Measurements from ENCODE around the gene RPEL1. TPM values are rescaled to one million over a fixed set of nuclear protein-coding genes. Genes with fewer than 3 reads are reported as not detected.

Gene RPEL1
- total RNA-seq, 1 donor from 2014 or later: not detected

DNA sequence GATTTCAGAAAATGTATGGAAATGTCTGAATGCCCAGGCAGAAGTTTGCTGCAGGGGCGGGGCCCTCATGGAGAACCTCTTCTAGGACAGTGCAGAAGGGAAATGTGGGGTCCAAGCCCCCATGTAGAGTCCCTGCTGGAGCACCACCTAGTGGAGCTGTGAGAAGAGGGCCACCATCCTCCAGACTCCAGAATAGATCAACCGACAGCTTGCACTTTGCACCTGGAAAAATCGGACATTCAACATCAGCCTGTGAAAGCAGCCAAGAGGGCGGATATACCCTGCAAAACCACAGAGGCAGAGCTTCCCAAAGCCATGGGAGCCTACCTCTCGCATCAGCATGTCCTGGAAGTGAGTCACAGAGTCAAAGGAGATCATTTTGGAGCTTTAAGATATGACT lies 14.3 kb downstream of the RPEL1 start:
- Mint-ChIP-seq H3K4me3 (ENCODE audit: unreplicated experiment) (no peak overlapping the region), H3K9me3 (ENCODE audit: unreplicated experiment) (peaks cover 16% of the 10 kb centered on the region), H3K4me1 (ENCODE audit: unreplicated experiment) (no peaks in the 10 kb centered on the region), H3K36me3 (ENCODE audit: low read depth, unreplicated experiment) (peaks cover 17% of the 10 kb centered on the region), H3K27ac (ENCODE audit: unreplicated experiment) (no peak overlapping the region), H3K27me3 (ENCODE audit: unreplicated experiment) (peaks cover 1% of the 10 kb centered on the region)
- DNase-seq (ENCODE audit: low spot score): no peak
- TF ChIP-seq, protein P1, sequence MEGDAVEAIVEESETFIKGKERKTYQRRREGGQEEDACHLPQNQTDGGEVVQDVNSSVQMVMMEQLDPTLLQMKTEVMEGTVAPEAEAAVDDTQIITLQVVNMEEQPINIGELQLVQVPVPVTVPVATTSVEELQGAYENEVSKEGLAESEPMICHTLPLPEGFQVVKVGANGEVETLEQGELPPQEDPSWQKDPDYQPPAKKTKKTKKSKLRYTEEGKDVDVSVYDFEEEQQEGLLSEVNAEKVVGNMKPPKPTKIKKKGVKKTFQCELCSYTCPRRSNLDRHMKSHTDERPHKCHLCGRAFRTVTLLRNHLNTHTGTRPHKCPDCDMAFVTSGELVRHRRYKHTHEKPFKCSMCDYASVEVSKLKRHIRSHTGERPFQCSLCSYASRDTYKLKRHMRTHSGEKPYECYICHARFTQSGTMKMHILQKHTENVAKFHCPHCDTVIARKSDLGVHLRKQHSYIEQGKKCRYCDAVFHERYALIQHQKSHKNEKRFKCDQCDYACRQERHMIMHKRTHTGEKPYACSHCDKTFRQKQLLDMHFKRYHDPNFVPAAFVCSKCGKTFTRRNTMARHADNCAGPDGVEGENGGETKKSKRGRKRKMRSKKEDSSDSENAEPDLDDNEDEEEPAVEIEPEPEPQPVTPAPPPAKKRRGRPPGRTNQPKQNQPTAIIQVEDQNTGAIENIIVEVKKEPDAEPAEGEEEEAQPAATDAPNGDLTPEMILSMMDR (IDR thresholded peaks at IDR 0.05; ENCODE audit: unreplicated experiment): no peak

DNA sequence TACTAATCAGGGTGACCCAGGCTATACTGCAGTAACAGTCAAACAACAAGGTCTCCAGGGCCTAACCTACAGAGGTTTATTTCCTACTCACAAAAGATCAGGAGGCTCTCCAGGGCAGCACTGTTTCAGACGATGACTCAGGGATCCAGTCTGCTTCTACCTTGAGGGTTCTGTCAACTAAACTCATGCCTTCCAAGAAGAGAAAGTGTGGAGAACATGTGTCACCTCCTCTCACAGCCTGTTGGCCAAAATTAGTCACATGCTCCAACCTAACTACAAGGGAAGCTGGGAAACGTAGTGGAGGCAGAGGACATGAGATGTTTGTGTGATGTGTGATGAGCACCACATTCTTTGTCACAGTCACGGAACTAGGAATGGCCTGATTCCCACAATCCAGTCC lies 16.5 kb downstream of the RPEL1 start:
- H3K27ac Mint-ChIP-seq (ENCODE audit: unreplicated experiment): no peak overlapping the region
- no peak overlapping the region for H3K4me3 Mint-ChIP-seq (ENCODE audit: unreplicated experiment)
- H3K36me3 Mint-ChIP-seq (ENCODE audit: low read depth, unreplicated experiment): peaks cover 17% of the 10 kb centered on the region
- no peak for DNase-seq (ENCODE audit: low spot score)
- H3K9me3 Mint-ChIP-seq (ENCODE audit: unreplicated experiment): peaks cover 16% of the 10 kb centered on the region
- H3K27me3 Mint-ChIP-seq (ENCODE audit: unreplicated experiment): peaks cover 1% of the 10 kb centered on the region
- H3K4me1 Mint-ChIP-seq (ENCODE audit: unreplicated experiment): no peaks in the 10 kb centered on the region
- TF ChIP-seq, protein P1 (IDR thresholded peaks at IDR 0.05; ENCODE audit: unreplicated experiment): no peak

DNA sequence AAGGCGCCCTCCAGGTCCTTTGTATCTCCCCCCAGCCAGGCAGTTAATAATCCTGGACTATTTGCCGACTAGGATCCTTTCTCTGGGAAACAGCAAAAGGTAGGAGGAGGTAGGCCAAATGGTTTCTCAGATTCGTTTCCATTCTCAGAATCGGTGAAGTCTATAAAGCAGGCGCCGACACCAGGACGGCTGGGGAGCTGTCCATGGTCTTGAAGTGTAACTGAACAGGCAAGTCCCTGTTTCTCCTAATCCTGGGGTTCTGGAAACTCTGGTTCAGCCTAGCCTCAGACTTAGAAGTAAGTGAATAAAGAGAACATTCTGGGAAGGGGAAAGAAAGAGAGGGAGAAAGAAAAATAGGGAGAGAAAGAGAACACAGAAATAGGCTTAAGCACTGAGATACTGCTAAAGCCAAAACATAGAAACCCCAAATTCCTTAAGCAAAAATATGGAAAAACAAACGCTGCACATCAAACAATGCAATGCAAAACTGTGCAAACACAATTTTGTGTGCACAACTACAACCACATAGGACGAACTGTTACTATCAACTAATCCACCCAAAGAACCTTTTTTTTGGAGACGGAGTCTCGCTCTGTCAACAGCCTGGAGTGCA lies 20.1 kb downstream of the RPEL1 start:
- peak; percentile 76 for DNase-seq (ENCODE audit: low spot score)
- Mint-ChIP-seq H3K4me3 (ENCODE audit: unreplicated experiment) (no peak overlapping the region), H3K36me3 (ENCODE audit: low read depth, unreplicated experiment) (peaks cover 4% of the 10 kb centered on the region), H3K27me3 (ENCODE audit: unreplicated experiment) (peaks cover 1% of the 10 kb centered on the region), H3K4me1 (ENCODE audit: unreplicated experiment) (no peaks in the 10 kb centered on the region), H3K27ac (ENCODE audit: unreplicated experiment) (no peak overlapping the region), H3K9me3 (ENCODE audit: unreplicated experiment) (peaks cover 8% of the 10 kb centered on the region)
- TF ChIP-seq, protein P1 (IDR thresholded peaks at IDR 0.05; ENCODE audit: unreplicated experiment): no peak

DNA sequence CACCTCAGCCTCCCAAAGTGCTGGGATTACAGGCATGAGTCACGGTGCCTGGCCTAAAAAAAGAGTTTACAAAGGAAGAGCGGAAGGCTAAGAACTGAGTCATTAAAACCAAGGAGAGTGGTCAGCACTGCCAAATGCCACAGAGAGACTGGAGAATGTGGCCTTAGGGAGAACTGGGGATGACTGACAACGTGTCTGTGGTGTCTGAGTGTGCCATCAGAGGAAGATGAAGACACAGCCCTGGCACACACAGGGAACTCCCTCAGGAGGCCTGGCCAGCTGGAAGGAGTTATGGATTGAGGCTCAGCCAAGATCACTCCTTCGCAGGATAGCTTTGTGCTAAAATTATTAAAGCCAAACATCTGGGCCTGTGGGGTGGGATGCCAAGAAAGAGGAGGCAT lies 27.4 kb downstream of the RPEL1 start:
- Mint-ChIP-seq H3K4me1 (ENCODE audit: unreplicated experiment) (no peaks in the 10 kb centered on the region), H3K27ac (ENCODE audit: unreplicated experiment) (peak overlapping the region; percentile 7), H3K9me3 (ENCODE audit: unreplicated experiment) (no peaks in the 10 kb centered on the region), H3K4me3 (ENCODE audit: unreplicated experiment) (no peak overlapping the region), H3K27me3 (ENCODE audit: unreplicated experiment) (peaks cover 9% of the 10 kb centered on the region), H3K36me3 (ENCODE audit: low read depth, unreplicated experiment) (no peaks in the 10 kb centered on the region)
- DNase-seq (ENCODE audit: low spot score): no peak
- TF ChIP-seq, protein P1 (IDR thresholded peaks at IDR 0.05; ENCODE audit: unreplicated experiment): no peak

DNA sequence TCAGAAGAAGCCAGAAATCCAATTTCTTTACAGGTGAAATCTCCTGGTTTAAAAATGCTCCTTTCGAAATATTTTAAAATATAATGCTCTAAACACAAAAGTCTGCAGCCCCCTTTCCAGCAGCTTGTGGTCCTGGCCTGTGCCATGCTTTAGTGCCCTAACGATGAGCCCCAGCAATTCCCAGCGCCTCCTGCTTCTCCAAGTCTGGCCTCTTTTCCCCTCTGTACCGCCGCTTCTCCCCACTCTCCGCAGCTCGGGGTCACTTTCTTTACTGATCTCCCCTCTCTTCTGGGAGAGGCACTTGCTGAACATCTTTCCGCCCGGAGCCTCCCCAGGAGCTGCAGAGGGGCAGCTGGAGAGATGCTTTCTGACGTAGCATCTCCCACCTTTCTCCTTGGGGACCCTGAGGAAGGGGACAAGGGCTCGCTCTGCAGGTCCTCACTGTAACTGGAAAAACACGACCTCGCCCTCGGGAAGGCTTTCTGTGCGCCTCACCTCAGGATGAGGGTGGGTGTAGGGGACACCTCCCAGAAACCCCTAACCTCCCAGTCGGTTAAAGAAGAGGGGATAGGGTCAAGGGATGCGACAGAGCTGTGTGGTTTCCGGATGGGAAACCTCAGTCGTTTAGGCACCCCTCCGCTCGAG lies 30.7 kb downstream of the RPEL1 start:
- H3K9me3 Mint-ChIP-seq (ENCODE audit: unreplicated experiment): peaks cover 4% of the 10 kb centered on the region
- DNase-seq (ENCODE audit: low spot score): no peak
- no peak overlapping the region for H3K4me3 Mint-ChIP-seq (ENCODE audit: unreplicated experiment)
- TF ChIP-seq, protein P1 (IDR thresholded peaks at IDR 0.05; ENCODE audit: unreplicated experiment): no peak
- peaks cover 16% of the 10 kb centered on the region for H3K27me3 Mint-ChIP-seq (ENCODE audit: unreplicated experiment)
- peaks cover 6% of the 10 kb centered on the region for H3K36me3 Mint-ChIP-seq (ENCODE audit: low read depth, unreplicated experiment)
- peaks cover 7% of the 10 kb centered on the region for H3K4me1 Mint-ChIP-seq (ENCODE audit: unreplicated experiment)
- no peak overlapping the region for H3K27ac Mint-ChIP-seq (ENCODE audit: unreplicated experiment)
